DLD1 (cell line): ENCODE measurements around the gene SH2D7.

ENCODE experiments used
- in situ Hi-C: cut with HindIII; loops from 2 replicates; pipeline ENCODE4 v1.10.0; 2017; ENCODE audit warnings: low sequenced_read_pairs

Gene SH2D7

DNA sequence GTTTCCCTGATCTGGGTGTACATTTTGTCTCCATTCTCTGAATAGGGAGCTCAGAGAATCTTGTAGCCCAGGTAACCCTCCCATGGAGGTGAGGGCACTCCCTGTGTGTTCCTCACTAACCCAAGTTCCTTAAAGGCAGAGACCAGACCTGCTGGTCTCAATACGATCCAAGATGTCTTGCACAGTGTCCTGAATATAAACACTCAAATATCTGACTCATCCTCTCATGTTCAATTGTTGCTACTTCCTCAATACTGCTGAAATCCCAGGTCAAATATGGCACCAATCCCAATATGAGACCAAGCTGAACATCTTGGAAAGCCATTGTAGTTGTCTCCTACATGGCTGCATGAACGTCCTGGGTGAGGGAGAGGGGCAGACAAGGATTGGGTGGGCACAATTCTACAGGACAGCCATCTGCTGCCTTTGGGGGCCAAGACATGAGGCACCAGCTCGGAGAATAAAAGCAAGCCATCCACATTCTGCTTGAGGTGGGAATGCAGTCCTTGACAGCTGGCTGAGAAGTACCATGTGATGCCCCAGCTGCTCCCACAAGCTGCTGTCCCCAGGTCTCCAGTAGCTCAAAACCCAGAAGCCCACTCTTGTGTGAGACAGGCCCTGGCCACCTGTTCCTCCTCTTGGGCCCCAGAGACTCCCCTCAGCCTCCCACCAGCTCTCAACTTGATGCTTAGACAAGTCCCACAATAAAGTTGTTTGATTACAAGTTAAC, 33.1 kb upstream of the SH2D7 start:
- in situ Hi-C loops = no loop called here

- in situ Hi-C loops = no loop called here
Measured at GRCh38 chr15:78060232-78060631, 32.1 kb upstream of the SH2D7 start.

DNA sequence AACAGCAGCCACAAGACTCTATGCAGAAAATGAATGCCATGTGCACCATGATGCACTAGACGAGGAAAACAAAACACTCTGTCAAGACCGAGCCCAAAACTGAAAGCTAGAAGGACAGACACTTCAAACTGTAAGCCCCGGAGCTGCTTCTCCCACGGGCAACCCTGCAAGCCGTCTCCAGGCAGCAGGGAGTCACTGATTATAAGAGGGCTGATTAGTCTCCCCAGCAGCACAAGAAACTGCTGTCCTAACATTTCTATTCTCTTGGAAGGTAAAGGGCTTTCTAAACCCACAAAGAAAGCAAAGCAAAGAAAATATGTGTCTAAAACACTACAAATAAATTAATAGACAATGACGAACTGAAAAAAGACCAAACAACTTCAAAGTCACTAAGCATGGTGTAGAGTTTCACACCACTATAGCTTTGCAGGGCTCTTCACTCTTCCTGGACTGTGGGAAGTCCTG, 30.4 kb upstream of the SH2D7 start:
- in situ Hi-C loops = no loop called here

DNA sequence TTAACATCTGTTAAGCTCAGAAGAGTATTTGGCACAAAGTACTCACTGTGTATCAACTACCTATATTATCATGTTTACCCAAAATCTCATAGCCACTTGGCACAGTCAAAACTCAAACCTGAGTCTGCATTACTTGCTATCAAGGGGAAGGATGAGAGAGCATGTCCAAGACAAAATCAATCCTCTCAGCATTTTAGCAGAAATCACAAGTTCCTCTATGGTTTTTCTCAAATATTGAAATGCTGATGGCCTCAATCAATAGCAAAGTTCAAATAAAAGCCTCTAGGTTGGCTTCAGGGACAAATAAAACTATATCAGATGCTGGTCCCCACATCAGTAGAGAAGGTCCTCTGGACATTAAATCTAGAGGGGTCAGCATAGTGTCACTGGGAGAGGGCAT, 29.1 kb upstream of the SH2D7 start:
- in situ Hi-C loops = no loop called here

GRCh38 chr15:78063970-78064385, 28.4 kb upstream of the SH2D7 start:
- in situ Hi-C loops = no loop called here

- in situ Hi-C loops = no loop called here
Measured at GRCh38 chr15:78064544-78064943, 27.8 kb upstream of the SH2D7 start.

GRCh38 chr15:78065284-78065872, 27.0 kb upstream of the SH2D7 start:
- in situ Hi-C loops = no loop called here

- in situ Hi-C loops = no loop called here
Measured at GRCh38 chr15:78065973-78066946, 26.1 kb upstream of the SH2D7 start.

GRCh38 chr15:78067328-78068228, 24.8 kb upstream of the SH2D7 start:
- in situ Hi-C loops = no loop called here

GRCh38 chr15:78069052-78069414, 23.3 kb upstream of the SH2D7 start:
- in situ Hi-C loops = no loop called here

DNA sequence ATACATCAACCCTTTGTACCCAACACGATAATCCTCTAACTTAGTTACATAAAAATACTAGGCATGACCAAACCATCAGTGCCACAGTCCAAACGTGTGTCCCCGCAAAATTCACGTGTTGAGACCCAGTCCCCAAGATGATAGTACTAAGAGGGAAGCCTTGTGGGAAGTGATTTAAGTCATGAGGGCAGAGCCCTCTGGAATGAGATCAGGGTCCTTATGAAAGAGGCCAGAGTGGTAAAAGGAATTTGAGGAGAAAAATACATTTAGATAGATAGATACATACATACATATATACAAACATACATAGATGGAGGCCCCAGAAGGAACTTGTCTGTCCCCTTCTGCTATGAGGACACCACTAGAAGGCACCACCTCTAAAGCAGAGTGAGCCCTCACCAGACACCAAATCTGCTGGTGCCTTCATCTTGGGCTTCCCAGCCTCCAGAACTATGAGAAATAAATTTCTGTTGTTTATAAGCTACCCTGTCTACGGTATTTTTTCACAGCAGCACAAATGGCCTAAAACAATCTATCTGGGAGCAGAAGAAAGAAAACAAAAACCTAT, 22.8 kb upstream of the SH2D7 start:
- in situ Hi-C loops = no loop called here

DNA sequence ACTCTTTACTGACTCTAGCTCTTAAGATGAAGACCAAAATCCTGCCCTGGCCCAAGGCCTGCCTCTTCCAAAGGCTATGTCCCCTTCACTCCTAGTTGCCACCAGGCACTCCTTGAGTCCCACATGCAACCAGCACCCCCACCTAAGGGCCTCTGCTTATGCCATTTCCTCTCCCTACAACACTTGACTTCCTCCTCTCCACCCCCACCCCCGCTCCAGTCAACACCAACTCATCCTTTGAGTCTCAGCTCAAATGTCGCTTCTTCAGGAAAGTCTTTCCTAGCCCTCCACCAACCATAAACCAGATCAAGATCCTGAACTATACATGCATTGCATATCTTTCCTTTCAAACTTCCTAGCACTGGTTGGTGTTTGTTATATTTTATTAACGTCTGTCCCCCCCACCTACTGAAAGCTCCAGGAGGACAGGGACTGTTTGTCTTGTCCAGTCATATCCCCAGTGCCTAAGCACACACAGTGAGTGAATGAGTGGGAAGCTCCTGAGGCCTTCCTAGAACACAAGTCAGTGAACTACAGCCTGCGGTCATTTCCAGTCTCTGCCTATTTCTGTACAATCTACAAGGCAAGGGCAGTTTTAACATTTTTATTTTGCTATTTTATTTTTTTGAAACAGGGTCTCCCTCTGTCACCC, 22.2 kb upstream of the SH2D7 start:
- in situ Hi-C loops = no loop called here

- in situ Hi-C loops = no loop called here
Measured at GRCh38 chr15:78071383-78071782, 21.0 kb upstream of the SH2D7 start.

- in situ Hi-C loops = no loop called here
Measured at GRCh38 chr15:78072080-78072892, 20.1 kb upstream of the SH2D7 start.

- in situ Hi-C loops = no loop called here
Measured at GRCh38 chr15:78073046-78073787, 19.1 kb upstream of the SH2D7 start.

GRCh38 chr15:78075490-78076230, 16.7 kb upstream of the SH2D7 start:
- in situ Hi-C loops = no loop called here

- in situ Hi-C loops = no loop called here
Measured at GRCh38 chr15:78076231-78077052, 15.9 kb upstream of the SH2D7 start.
